Panc1 (cell line): Measurements from ENCODE around the gene LOXL4. TPM values are rescaled to one million over a fixed set of nuclear protein-coding genes. Genes with fewer than 3 reads are reported as not detected.

ENCODE experiments used
- ATAC-seq: fragments of 200-7000 bp; cut with Tn5 transposase; 2 replicates; pipeline ENCODE4 v1.9.1; 2020; ENCODE audit warnings: mild to moderate bottlenecking, moderate library complexity
- BruUV-seq: library from RNA; stranded (reverse); fragments of 400-500 nt; replicated peaks from 2 replicates; lab custom pipeline; 2021; lab: Mats Ljungman, UMichigan
- CTCF ChIA-PET: fragments of 300-600 bp; sonication (Branson Sonifier 250); formaldehyde crosslinking; loops from one replicate; lab custom pipeline; 2022; ENCODE audit warnings: antibody characterized with exemption; lab: Charles Lee
- POLR2A ChIA-PET: fragments of 300-600 bp; sonication (Branson Sonifier 250); formaldehyde crosslinking; loops from one replicate; lab custom pipeline; 2022; ENCODE audit warnings: antibody characterized with exemption; lab: Charles Lee
- DNase-seq: peaks from one replicate; pipeline ENCODE4 v3.0.0-alpha.2; 2010; ENCODE audit warnings: low read depth, low spot score
- H3K27ac ChIP-seq: 2 replicates; pipeline ENCODE4 v1.5.1; 2011; ENCODE audit warnings: mild to moderate bottlenecking, low read length, inconsistent platforms
- H3K27me3 ChIP-seq: fragments of 200-500 bp; sonication (Bioruptor generic); 2 replicates; pipeline ENCODE4 v1.6.0; 2014; ENCODE audit warnings: low read length, inconsistent platforms; ENCODE audit not compliant: control insufficient read depth, insufficient read depth
- H3K36me3 ChIP-seq: fragments of 200-500 bp; sonication (Bioruptor generic); 2 replicates; pipeline ENCODE4 v1.5.1; 2014; ENCODE audit warnings: inconsistent platforms, mild to moderate bottlenecking, low read length, moderate library complexity; ENCODE audit not compliant: control insufficient read depth, insufficient read depth
- H3K4me1 ChIP-seq: 2 replicates; pipeline ENCODE4 v1.5.1; 2011; ENCODE audit warnings: inconsistent platforms, mild to moderate bottlenecking, low read length, moderate library complexity; ENCODE audit not compliant: control insufficient read depth, insufficient read depth
- H3K4me3 ChIP-seq, 2 experiments: 2 replicates each; pipeline ENCODE4 v1.5.1; 2011 to 2012; ENCODE audit warnings: low read depth in 2 of 2, low read length in 2 of 2, mild to moderate bottlenecking in 2 of 2, inconsistent platforms in 1 of 2, moderate library complexity in 1 of 2
- H3K9me3 ChIP-seq: fragments of 200-500 bp; sonication (Bioruptor generic); 2 replicates; pipeline ENCODE4 v1.5.1; 2014; ENCODE audit warnings: low read depth, mild to moderate bottlenecking, inconsistent platforms, low read length, moderate library complexity; ENCODE audit not compliant: control insufficient read depth, insufficient read depth
- POLR2AphosphoS5 ChIP-seq: IDR thresholded peaks from 2 replicates; pipeline ENCODE4 v1.6.1; 2012; ENCODE audit warnings: mild to moderate bottlenecking, low read depth, low read length, moderate library complexity
- SIN3A ChIP-seq: IDR thresholded peaks from 2 replicates; pipeline ENCODE4 v1.6.1; 2012; ENCODE audit warnings: low read depth, mild to moderate bottlenecking, low read length, moderate library complexity, borderline replicate concordance; ENCODE audit not compliant: insufficient read depth
- TCF7L2 ChIP-seq: IDR thresholded peaks from 2 replicates; pipeline ENCODE4 v1.6.1; 2011; ENCODE audit warnings: mild to moderate bottlenecking, low read depth, low read length, inconsistent platforms
- in situ Hi-C: cut with HindIII; loops from 2 replicates; pipeline ENCODE4 v1.10.0; 2016; ENCODE audit warnings: low sequenced_read_pairs, low pct_unique_long_range_greater_than_20kb
- intact Hi-C: fragments of 100-400 bp; cut with micrococcal nuclease; formaldehyde crosslinking; loops from one replicate; pipeline ENCODE4 v1.10.0; 2022; ENCODE audit not compliant: unreplicated experiment
- total RNA-seq: library from RNA; stranded (reverse); gene quantifications from one replicate; pipeline ENCODE4 v1.2.1, GENCODE V29; 2021; ENCODE audit not compliant: unreplicated experiment
- TF ChIP-seq, protein P1 (sequence below): fragments of 450-650 bp; IDR thresholded peaks from 2 replicates; pipeline ENCODE4 v1.5.1; 2017; ENCODE audit warnings: mild to moderate bottlenecking
- TF ChIP-seq, protein P2 (sequence below), 2 experiments: IDR thresholded peaks; 2 replicates each; pipeline ENCODE4 v1.6.1; 2011 to 2012; ENCODE audit warnings: low read depth in 2 of 2, control low read depth in 1 of 2, low read length in 1 of 2, mild to moderate bottlenecking in 1 of 2, moderate library complexity in 1 of 2; ENCODE audit not compliant: insufficient read depth in 1 of 2

The LOXL4 gene
- total RNA-seq, 1 experiment from 2014 or later: 17.7 TPM

- intact Hi-C loops: no loop called here
- in situ Hi-C loops: no loop called here
- POLR2A ChIA-PET: no interaction called here
- no peak for DNase-seq
- Histone ChIP-seq H3K4me1 (no peaks in the 10 kb centered on the region), H3K9me3 (peaks cover 10% of the 10 kb centered on the region; the same call in 1 of the 2 replicates), H3K36me3 (no peaks in the 10 kb centered on the region; the same call in 1 of the 2 replicates), H3K4me3 (no peak overlapping the region), H3K27me3 (no peaks in the 10 kb centered on the region), H3K27ac (no peak overlapping the region)
- CTCF ChIA-PET: no interaction called here
- no TSS peak for BruUV-seq
- ATAC-seq: no peak
- TF ChIP-seq, protein P1, sequence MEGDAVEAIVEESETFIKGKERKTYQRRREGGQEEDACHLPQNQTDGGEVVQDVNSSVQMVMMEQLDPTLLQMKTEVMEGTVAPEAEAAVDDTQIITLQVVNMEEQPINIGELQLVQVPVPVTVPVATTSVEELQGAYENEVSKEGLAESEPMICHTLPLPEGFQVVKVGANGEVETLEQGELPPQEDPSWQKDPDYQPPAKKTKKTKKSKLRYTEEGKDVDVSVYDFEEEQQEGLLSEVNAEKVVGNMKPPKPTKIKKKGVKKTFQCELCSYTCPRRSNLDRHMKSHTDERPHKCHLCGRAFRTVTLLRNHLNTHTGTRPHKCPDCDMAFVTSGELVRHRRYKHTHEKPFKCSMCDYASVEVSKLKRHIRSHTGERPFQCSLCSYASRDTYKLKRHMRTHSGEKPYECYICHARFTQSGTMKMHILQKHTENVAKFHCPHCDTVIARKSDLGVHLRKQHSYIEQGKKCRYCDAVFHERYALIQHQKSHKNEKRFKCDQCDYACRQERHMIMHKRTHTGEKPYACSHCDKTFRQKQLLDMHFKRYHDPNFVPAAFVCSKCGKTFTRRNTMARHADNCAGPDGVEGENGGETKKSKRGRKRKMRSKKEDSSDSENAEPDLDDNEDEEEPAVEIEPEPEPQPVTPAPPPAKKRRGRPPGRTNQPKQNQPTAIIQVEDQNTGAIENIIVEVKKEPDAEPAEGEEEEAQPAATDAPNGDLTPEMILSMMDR: no peak
- TF ChIP-seq TCF7L2 (no peak), SIN3A (no peak), POLR2AphosphoS5 (no peak)
- TF ChIP-seq, protein P2, sequence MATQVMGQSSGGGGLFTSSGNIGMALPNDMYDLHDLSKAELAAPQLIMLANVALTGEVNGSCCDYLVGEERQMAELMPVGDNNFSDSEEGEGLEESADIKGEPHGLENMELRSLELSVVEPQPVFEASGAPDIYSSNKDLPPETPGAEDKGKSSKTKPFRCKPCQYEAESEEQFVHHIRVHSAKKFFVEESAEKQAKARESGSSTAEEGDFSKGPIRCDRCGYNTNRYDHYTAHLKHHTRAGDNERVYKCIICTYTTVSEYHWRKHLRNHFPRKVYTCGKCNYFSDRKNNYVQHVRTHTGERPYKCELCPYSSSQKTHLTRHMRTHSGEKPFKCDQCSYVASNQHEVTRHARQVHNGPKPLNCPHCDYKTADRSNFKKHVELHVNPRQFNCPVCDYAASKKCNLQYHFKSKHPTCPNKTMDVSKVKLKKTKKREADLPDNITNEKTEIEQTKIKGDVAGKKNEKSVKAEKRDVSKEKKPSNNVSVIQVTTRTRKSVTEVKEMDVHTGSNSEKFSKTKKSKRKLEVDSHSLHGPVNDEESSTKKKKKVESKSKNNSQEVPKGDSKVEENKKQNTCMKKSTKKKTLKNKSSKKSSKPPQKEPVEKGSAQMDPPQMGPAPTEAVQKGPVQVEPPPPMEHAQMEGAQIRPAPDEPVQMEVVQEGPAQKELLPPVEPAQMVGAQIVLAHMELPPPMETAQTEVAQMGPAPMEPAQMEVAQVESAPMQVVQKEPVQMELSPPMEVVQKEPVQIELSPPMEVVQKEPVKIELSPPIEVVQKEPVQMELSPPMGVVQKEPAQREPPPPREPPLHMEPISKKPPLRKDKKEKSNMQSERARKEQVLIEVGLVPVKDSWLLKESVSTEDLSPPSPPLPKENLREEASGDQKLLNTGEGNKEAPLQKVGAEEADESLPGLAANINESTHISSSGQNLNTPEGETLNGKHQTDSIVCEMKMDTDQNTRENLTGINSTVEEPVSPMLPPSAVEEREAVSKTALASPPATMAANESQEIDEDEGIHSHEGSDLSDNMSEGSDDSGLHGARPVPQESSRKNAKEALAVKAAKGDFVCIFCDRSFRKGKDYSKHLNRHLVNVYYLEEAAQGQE (IDR thresholded peaks at IDR 0.05; ENCODE audit: insufficient read depth in 1 of 2, low read depth in 2 of 2, low read length in 1 of 2): no peak
Measured at GRCh38 chr10:98217801-98218200, 50.2 kb downstream of the LOXL4 start.

DNA sequence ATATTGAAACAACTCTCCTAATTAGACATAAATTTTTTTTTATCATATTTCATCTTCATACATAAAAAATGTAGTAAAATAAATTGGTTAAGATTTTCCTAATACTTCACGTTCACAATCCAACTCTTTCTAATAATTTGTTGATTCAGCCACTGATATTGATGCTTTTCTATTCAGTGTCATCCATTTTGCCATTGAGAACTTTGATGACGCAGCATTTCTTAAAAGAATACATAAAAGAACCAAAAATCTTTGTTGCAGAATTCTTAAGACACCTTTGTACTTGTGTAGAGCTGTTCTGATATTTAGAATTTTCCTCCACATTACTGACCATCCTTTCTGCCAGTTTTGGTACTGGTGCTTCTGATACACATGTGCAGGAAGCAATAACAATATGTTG is 52.6 kb downstream of the LOXL4 start:
- ChIA-PET CTCF (no interaction called here), POLR2A (no interaction called here)
- H3K9me3 ChIP-seq: peaks cover 10% of the 10 kb centered on the region; the same call in 1 of the 2 replicates
- in situ Hi-C loops: no loop called here
- H3K27ac ChIP-seq: no peak overlapping the region
- no TSS peak for BruUV-seq
- no peaks in the 10 kb centered on the region for H3K27me3 ChIP-seq
- DNase-seq: no peak
- ATAC-seq: no peak
- intact Hi-C loops: no loop called here
- H3K4me1 ChIP-seq: no peaks in the 10 kb centered on the region
- peaks cover under 1% of the 10 kb centered on the region; the same call in 1 of the 2 replicates for H3K36me3 ChIP-seq
- H3K4me3 ChIP-seq: no peak overlapping the region
- TF ChIP-seq, protein P2 (IDR thresholded peaks at IDR 0.05; ENCODE audit: insufficient read depth in 1 of 2, low read depth in 2 of 2, low read length in 1 of 2): no peak
- TF ChIP-seq SIN3A: no peak
- TF ChIP-seq, protein P1: no peak
- no peak for TF ChIP-seq TCF7L2
- TF ChIP-seq POLR2AphosphoS5: no peak
